Measurements from ENCODE around the gene FITM2.
"Not testable (repeated sequence)": the region's sequence is repeated elsewhere in the genome, so short reads cannot be mapped to it uniquely, and the experiment has no call there.

Gene FITM2

GRCh38 chr20:44328428-44328827 is 17.4 kb upstream of the FITM2 start:
- no peak for DNase-seq

GRCh38 chr20:44327748-44328147 is 16.7 kb upstream of the FITM2 start:
- not testable (repeated sequence) for DNase-seq

GRCh38 chr20:44326391-44327159 is 15.6 kb upstream of the FITM2 start:
- no peak for DNase-seq

GRCh38 chr20:44324343-44324742 is 13.3 kb upstream of the FITM2 start:
- DNase-seq = no peak

- DNase-seq = no peak
These were observed 8.9 kb upstream of the FITM2 start for GRCh38 chr20:44319839-44320422.

- DNase-seq = no peak
These were observed 3.9 kb upstream of the FITM2 start for GRCh38 chr20:44314870-44315269.

- DNase-seq = peak; percentile 65
These were observed 989 bp downstream of the FITM2 start for GRCh38 chr20:44309763-44310663.

GRCh38 chr20:44306927-44307326 is 4.1 kb downstream of the FITM2 start:
- DNase-seq = no peak

GRCh38 chr20:44304383-44304782 is 6.6 kb downstream of the FITM2 start:
- DNase-seq = no peak

- DNase-seq = no peak
These were observed 8.3 kb downstream of the FITM2 start for GRCh38 chr20:44302736-44303135.

GRCh38 chr20:44302026-44302669 is 8.9 kb downstream of the FITM2 start:
- DNase-seq = no peak

- no peak for DNase-seq
These were observed 9.7 kb downstream of the FITM2 start for GRCh38 chr20:44301285-44301684.

GRCh38 chr20:44299011-44299535 is 11.9 kb downstream of the FITM2 start:
- DNase-seq = not testable (repeated sequence)

- DNase-seq = no peak
These were observed 13.3 kb downstream of the FITM2 start for GRCh38 chr20:44297721-44298120.

GRCh38 chr20:44296011-44296410 is 15.0 kb downstream of the FITM2 start:
- DNase-seq = no peak

- DNase-seq = no peak
These were observed 19.2 kb downstream of the FITM2 start for GRCh38 chr20:44291754-44292153.

GRCh38 chr20:44288252-44288651 is 22.8 kb downstream of the FITM2 start:
- DNase-seq = peak; percentile 56

GRCh38 chr20:44287272-44288097 is 23.5 kb downstream of the FITM2 start:
- DNase-seq = no peak

- DNase-seq = no peak
These were observed 27.0 kb downstream of the FITM2 start for GRCh38 chr20:44284032-44284431.

- peak; percentile 77 for DNase-seq
These were observed 28.8 kb downstream of the FITM2 start for GRCh38 chr20:44282192-44282591.

GRCh38 chr20:44280387-44280786 is 30.6 kb downstream of the FITM2 start:
- no peak for DNase-seq

GRCh38 chr20:44279228-44279627 is 31.8 kb downstream of the FITM2 start:
- DNase-seq = no peak
